ENCODE results near the gene FIS1. TPM values are rescaled to one million over a fixed set of nuclear protein-coding genes. Genes with fewer than 3 reads are reported as not detected.

FIS1 gene
- total and polyA plus RNA-seq, 3 donors from 2014 or later, result 228 to 273 (median 233) TPM

- TF ChIP-seq POLR2A (IDR thresholded peaks at IDR 0.05), result no peak
- TF ChIP-seq CTCF (IDR thresholded peaks at IDR 0.05), result no peak
- H3K27me3 ChIP-seq, result no peaks in the 10 kb centered on the region
These were observed 46.9 kb downstream of the FIS1 start for GRCh38 chr7:101197991-101198390.

GRCh38 chr7:101195884-101196283 is 49.0 kb downstream of the FIS1 start:
- intact Hi-C loops (cut with DNase I; ENCODE audit: low total_unique reads), result no loop called here
- Histone ChIP-seq H3K4me3 (no peak overlapping the region), H3K27ac (no peak overlapping the region), H3K4me1 (no peaks in the 10 kb centered on the region), H3K27me3 (no peaks in the 10 kb centered on the region), H3K9me3 (no peaks in the 10 kb centered on the region), H3K36me3 (ENCODE audit: low read depth, missing control alignments) (no peaks in the 10 kb centered on the region)
- no peak for TF ChIP-seq CTCF (IDR thresholded peaks at IDR 0.05)
- no peak for TF ChIP-seq POLR2A (IDR thresholded peaks at IDR 0.05)
- DNase-seq, result no peak
- WGBS, 2 donors, result 89 to 90% methylated on average over 17 of the region's 17 CpGs

More at GRCh38 chr7:101197991-101198390, 46.9 kb downstream of the FIS1 start:
- WGBS, 2 donors, result 60 to 72% methylated on average over 4 to 21 of the region's 21 CpGs
- intact Hi-C loops (cut with DNase I; ENCODE audit: low total_unique reads), result no loop called here
- H3K9me3 ChIP-seq, result no peaks in the 10 kb centered on the region
- no peak for DNase-seq
- no peak overlapping the region for H3K27ac ChIP-seq
- H3K4me1 ChIP-seq, result peaks cover 6% of the 10 kb centered on the region
- H3K36me3 ChIP-seq (ENCODE audit: low read depth, missing control alignments), result no peaks in the 10 kb centered on the region
- peak overlapping the region in 1 of 2 donors; percentile 15 for H3K4me3 ChIP-seq

Small RNA genes lying within 50 kb of the gene (small RNA-seq; reads per million reads assigned to genes)
- gene RNU6-1104P, result 0 reads per million in 2 donors

Other genes with a start within 250 kb of the FIS1 start
- gene MUC17, start 225.0 kb downstream of the FIS1 start, total RNA-seq, result under 1 TPM; 0.19 to 0.24 TPM
- gene MUC17, start 225.0 kb downstream of the FIS1 start, polyA plus RNA-seq (ENCODE audit: insufficient read depth, low read depth, low replicate concordance), result 0.05 TPM
- gene TRIM56, start 159.6 kb downstream of the FIS1 start, total RNA-seq, result 10 to 100 TPM; 15.3 to 20.4 TPM
- gene TRIM56, start 159.6 kb downstream of the FIS1 start, polyA plus RNA-seq (ENCODE audit: insufficient read depth, low read depth, low replicate concordance), result 8.7 TPM
- gene SERPINE1, start 118.0 kb downstream of the FIS1 start, total RNA-seq, result 1 to 10 TPM; 5.6 to 5.8 TPM
- gene SERPINE1, start 118.0 kb downstream of the FIS1 start, polyA plus RNA-seq (ENCODE audit: insufficient read depth, low read depth, low replicate concordance), result 7.6 TPM
- 10 to 100 TPM; 31.7 to 54.8 TPM for gene AP1S1, start 90.6 kb downstream of the FIS1 start, total RNA-seq
- 46.3 TPM for gene AP1S1, start 90.6 kb downstream of the FIS1 start, polyA plus RNA-seq (ENCODE audit: insufficient read depth, low read depth, low replicate concordance)
- 1 to 10 TPM; 1.2 to 2.3 TPM for gene VGF, start 79.5 kb downstream of the FIS1 start, total RNA-seq
- 0.87 TPM for gene VGF, start 79.5 kb downstream of the FIS1 start, polyA plus RNA-seq (ENCODE audit: insufficient read depth, low read depth, low replicate concordance)
- under 1 TPM; 0.31 to 0.50 TPM for gene NAT16, start 64.8 kb downstream of the FIS1 start, total RNA-seq
- 0.26 TPM for gene NAT16, start 64.8 kb downstream of the FIS1 start, polyA plus RNA-seq (ENCODE audit: insufficient read depth, low read depth, low replicate concordance)
- gene MOGAT3, start 44.0 kb downstream of the FIS1 start, total RNA-seq, result not detected
- not detected for gene MOGAT3, start 44.0 kb downstream of the FIS1 start, polyA plus RNA-seq (ENCODE audit: insufficient read depth, low read depth, low replicate concordance)
- 10 to 100 TPM; 36.3 to 45.6 TPM for gene PLOD3, start 27.5 kb downstream of the FIS1 start, total RNA-seq
- 32.1 TPM for gene PLOD3, start 27.5 kb downstream of the FIS1 start, polyA plus RNA-seq (ENCODE audit: insufficient read depth, low read depth, low replicate concordance)
- gene ZNHIT1, start 26.9 kb downstream of the FIS1 start, total RNA-seq, result 10 to 100 TPM; 57.8 to 58.4 TPM
- 48.3 TPM for gene ZNHIT1, start 26.9 kb downstream of the FIS1 start, polyA plus RNA-seq (ENCODE audit: insufficient read depth, low read depth, low replicate concordance)
- 10 to 100 TPM; 13.6 to 20.2 TPM for gene CLDN15, start 7.3 kb downstream of the FIS1 start, total RNA-seq
- gene CLDN15, start 7.3 kb downstream of the FIS1 start, polyA plus RNA-seq (ENCODE audit: insufficient read depth, low read depth, low replicate concordance), result 12.1 TPM
- 10 to 100 TPM; 47.4 to 94.6 TPM for gene IFT22, start 76.7 kb upstream of the FIS1 start, total RNA-seq
- 270 TPM for gene IFT22, start 76.7 kb upstream of the FIS1 start, polyA plus RNA-seq (ENCODE audit: insufficient read depth, low read depth, low replicate concordance)
- 1 to 10 TPM in 1 of 2 donors, under 1 TPM in 1; 0.94 to 1.1 TPM for gene COL26A1, start 117.8 kb upstream of the FIS1 start, total RNA-seq
- gene COL26A1, start 117.8 kb upstream of the FIS1 start, polyA plus RNA-seq (ENCODE audit: insufficient read depth, low read depth, low replicate concordance), result 3.1 TPM